HepG2 (cell line): Measurements from ENCODE around the gene POU2AF3. TPM values are rescaled to one million over a fixed set of nuclear protein-coding genes. Genes with fewer than 3 reads are reported as not detected.

Source experiments
- CCDC6 ChIP-seq: sonication (generic); formaldehyde crosslinking; IDR thresholded peaks from 2 replicates; pipeline ENCODE4 v1.8.1; 2022; ENCODE audit warnings: mild to moderate bottlenecking, missing genetic modification reagents, moderate library complexity
- EHMT2 ChIP-seq: fragments of 200-600 bp; sonication (generic); IDR thresholded peaks from 2 replicates; pipeline ENCODE4 v1.7.0; 2017; ENCODE audit warnings: antibody characterized with exemption, low read depth, low read length, borderline replicate concordance
- MAZ ChIP-seq, 2 experiments: sonication (generic) in 1 of 2; formaldehyde crosslinking in 1 of 2; IDR thresholded peaks; 2 replicates each; pipeline versions ENCODE4 v1.5.0 to v1.6.1; 2012 to 2020; ENCODE audit warnings: low read depth in 2 of 2, mild to moderate bottlenecking in 2 of 2, borderline replicate concordance in 1 of 2, improper control_type of control experiment in 1 of 2, low read length in 1 of 2, missing genetic modification reagents in 1 of 2, moderate library complexity in 1 of 2
- NFE2 ChIP-seq: sonication (generic); formaldehyde crosslinking; IDR thresholded peaks from 2 replicates; pipeline ENCODE4 v1.4.0; 2020; ENCODE audit warnings: missing genetic modification reagents
- NFIB ChIP-seq: sonication (generic); formaldehyde crosslinking; IDR thresholded peaks from 2 replicates; pipeline ENCODE4 v1.9.0; 2021; ENCODE audit warnings: missing genetic modification reagents, mild to moderate bottlenecking, borderline replicate concordance
- SALL1 ChIP-seq: sonication (generic); formaldehyde crosslinking; IDR thresholded peaks from 2 replicates; pipeline ENCODE4 v1.8.0; 2022; ENCODE audit warnings: mild to moderate bottlenecking, missing genetic modification reagents
- ZBTB42 ChIP-seq: sonication (generic); formaldehyde crosslinking; IDR thresholded peaks from 2 replicates; pipeline ENCODE4 v1.5.0; 2020; ENCODE audit warnings: mild to moderate bottlenecking, missing genetic modification reagents
- ZNF317 ChIP-seq: sonication (generic); formaldehyde crosslinking; IDR thresholded peaks from 2 replicates; pipeline ENCODE4 v1.5.0; 2020; ENCODE audit warnings: mild to moderate bottlenecking, missing genetic modification reagents
- ZNF430 ChIP-seq: sonication (generic); formaldehyde crosslinking; IDR thresholded peaks from 2 replicates; pipeline ENCODE4 v1.9.0; 2021; ENCODE audit warnings: mild to moderate bottlenecking, missing genetic modification reagents
- ZNF441 ChIP-seq: sonication (generic); formaldehyde crosslinking; IDR thresholded peaks from 2 replicates; pipeline ENCODE4 v1.7.0; 2021; ENCODE audit warnings: missing genetic modification reagents, borderline replicate concordance
- ZNF451 ChIP-seq: sonication (generic); formaldehyde crosslinking; IDR thresholded peaks from 2 replicates; pipeline ENCODE4 v1.5.0; 2020; ENCODE audit warnings: mild to moderate bottlenecking, missing genetic modification reagents
- ZNF660 ChIP-seq: sonication (generic); formaldehyde crosslinking; IDR thresholded peaks from 2 replicates; pipeline ENCODE4 v1.5.1; 2020; ENCODE audit warnings: mild to moderate bottlenecking, low read depth, missing genetic modification reagents, borderline replicate concordance
- ZSCAN31 ChIP-seq: sonication (generic); formaldehyde crosslinking; IDR thresholded peaks from 2 replicates; pipeline ENCODE4 v1.5.0; 2020; ENCODE audit warnings: low read depth, mild to moderate bottlenecking, missing genetic modification reagents
- polyA plus RNA-seq, 8 experiments: library from polyadenylated mRNA; depleted of rRNA in 3 of 8; stranded (reverse) in 7 of 8; unstranded in 1 of 8; fragments of >200 nt; fragmentation: Illumina TruSeq in 4 of 8; extraction: Trizol in 4 of 8; gene quantifications; 2 replicates each; pipeline versions ENCODE4 v1.2.1 to v1.2.3, GENCODE V29; 2011 to 2016; ENCODE audit warnings: low read depth in 4 of 8, missing spikeins in 1 of 8, mixed read lengths in 1 of 8; ENCODE audit not compliant: insufficient read depth in 1 of 8
- total RNA-seq, 5 experiments: library from RNA; depleted of rRNA; stranded (reverse); fragments of >200 nt; fragmentation: Illumina TruSeq; extraction: Trizol; gene quantifications; 2 replicates each; pipeline ENCODE4 v1.2.3, GENCODE V29; 2016; ENCODE audit warnings: low read depth in 1 of 5
- TF ChIP-seq, protein P1 (sequence below): sonication (generic); formaldehyde crosslinking; IDR thresholded peaks from 2 replicates; pipeline ENCODE4 v1.8.0; 2022; ENCODE audit warnings: mild to moderate bottlenecking, missing genetic modification reagents
- TF ChIP-seq, protein P2 (sequence below): sonication (generic); formaldehyde crosslinking; IDR thresholded peaks from 2 replicates; pipeline ENCODE4 v1.4.0; 2020; ENCODE audit warnings: mild to moderate bottlenecking, missing genetic modification reagents
- TF ChIP-seq, protein P3 (sequence below): sonication (generic); formaldehyde crosslinking; IDR thresholded peaks from 2 replicates; pipeline ENCODE4 v1.8.0; 2022; ENCODE audit warnings: mild to moderate bottlenecking, missing genetic modification reagents, moderate library complexity
- TF ChIP-seq, protein P4 (sequence below), 2 experiments: sonication (generic) in 1 of 2; formaldehyde crosslinking in 1 of 2; IDR thresholded peaks; 2 replicates each; pipeline versions ENCODE4 v1.4.0 to v1.6.1; 2018 to 2020; ENCODE audit warnings: missing genetic modification reagents in 2 of 2, borderline replicate concordance in 1 of 2, low read depth in 1 of 2, mild to moderate bottlenecking in 1 of 2, missing biosample characterization in 1 of 2
- TF ChIP-seq, protein P5 (sequence below): sonication (generic); formaldehyde crosslinking; IDR thresholded peaks from 2 replicates; pipeline ENCODE4 v1.5.0; 2020; ENCODE audit warnings: mild to moderate bottlenecking, missing genetic modification reagents

POU2AF3 gene
- total and polyA plus RNA-seq, 2 of the 13 experiments (the other 11 are each of a cell fraction or from before 2014, with no cell fraction given), result 7.8 to 71.2 TPM

DNA sequence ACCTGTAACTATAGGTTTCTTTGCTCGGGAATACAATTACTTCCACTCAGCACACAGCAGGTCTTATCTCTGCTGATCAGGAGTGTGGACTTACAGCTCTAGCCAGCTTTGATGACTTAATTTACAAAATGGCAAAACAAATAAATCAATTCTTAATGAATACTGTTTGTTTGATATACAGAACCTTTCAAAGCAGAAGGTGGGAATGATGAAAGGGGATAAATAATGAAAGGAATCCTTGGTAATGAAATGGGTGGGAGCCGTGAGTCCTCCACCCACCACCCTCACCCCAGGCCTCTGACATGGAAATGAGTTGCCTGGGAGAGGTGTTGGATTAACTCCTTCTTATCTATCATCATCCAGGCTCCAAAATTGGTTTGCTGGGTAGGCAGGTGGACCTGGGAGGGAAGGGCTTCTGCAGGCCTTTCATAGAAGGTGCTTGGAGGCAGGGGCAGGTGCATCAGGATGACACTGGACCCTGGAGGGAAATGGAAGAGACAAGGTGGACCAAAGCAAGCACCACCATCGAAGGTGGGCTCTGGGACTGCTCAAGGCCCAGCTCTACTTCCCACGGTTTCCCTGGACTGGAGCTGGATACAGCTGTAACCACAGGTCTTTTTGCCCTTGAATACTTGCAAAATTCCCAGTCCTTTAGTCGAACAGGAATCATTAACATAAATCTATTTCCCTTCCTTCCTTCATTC lies 57.8 kb downstream of the POU2AF3 start (continued):
- TF ChIP-seq ZBTB42 (no peak), ZNF660 (CRISPR knock-in tag) (no peak), NFE2 (no peak), MAZ (IDR thresholded peaks at IDR 0.05; ENCODE audit: borderline replicate concordance, low read depth, low read length) (no peak), MAZ (CRISPR knock-in tag; IDR thresholded peaks at IDR 0.05; ENCODE audit: low read depth) (no peak), ZNF430 (no peak), ZNF441 (CRISPR knock-in tag) (no peak), ZSCAN31 (CRISPR knock-in tag) (no peak), ZNF317 (CRISPR knock-in tag) (no peak), CCDC6 (CRISPR knock-in tag) (no peak), SALL1 (CRISPR knock-in tag) (no peak), ZNF451 (CRISPR knock-in tag) (no peak), NFIB (CRISPR knock-in tag) (no peak), EHMT2 (no peak)
- TF ChIP-seq, protein P1, sequence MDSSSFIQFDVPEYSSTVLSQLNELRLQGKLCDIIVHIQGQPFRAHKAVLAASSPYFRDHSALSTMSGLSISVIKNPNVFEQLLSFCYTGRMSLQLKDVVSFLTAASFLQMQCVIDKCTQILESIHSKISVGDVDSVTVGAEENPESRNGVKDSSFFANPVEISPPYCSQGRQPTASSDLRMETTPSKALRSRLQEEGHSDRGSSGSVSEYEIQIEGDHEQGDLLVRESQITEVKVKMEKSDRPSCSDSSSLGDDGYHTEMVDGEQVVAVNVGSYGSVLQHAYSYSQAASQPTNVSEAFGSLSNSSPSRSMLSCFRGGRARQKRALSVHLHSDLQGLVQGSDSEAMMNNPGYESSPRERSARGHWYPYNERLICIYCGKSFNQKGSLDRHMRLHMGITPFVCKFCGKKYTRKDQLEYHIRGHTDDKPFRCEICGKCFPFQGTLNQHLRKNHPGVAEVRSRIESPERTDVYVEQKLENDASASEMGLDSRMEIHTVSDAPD, result no peak
- TF ChIP-seq, protein P2, sequence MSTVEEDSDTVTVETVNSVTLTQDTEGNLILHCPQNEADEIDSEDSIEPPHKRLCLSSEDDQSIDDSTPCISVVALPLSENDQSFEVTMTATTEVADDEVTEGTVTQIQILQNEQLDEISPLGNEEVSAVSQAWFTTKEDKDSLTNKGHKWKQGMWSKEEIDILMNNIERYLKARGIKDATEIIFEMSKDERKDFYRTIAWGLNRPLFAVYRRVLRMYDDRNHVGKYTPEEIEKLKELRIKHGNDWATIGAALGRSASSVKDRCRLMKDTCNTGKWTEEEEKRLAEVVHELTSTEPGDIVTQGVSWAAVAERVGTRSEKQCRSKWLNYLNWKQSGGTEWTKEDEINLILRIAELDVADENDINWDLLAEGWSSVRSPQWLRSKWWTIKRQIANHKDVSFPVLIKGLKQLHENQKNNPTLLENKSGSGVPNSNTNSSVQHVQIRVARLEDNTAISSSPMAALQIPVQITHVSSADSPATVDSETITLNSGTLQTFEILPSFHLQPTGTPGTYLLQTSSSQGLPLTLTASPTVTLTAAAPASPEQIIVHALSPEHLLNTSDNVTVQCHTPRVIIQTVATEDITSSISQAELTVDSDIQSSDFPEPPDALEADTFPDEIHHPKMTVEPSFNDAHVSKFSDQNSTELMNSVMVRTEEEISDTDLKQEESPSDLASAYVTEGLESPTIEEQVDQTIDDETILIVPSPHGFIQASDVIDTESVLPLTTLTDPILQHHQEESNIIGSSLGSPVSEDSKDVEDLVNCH (CRISPR knock-in tag), result no peak
- TF ChIP-seq, protein P3, sequence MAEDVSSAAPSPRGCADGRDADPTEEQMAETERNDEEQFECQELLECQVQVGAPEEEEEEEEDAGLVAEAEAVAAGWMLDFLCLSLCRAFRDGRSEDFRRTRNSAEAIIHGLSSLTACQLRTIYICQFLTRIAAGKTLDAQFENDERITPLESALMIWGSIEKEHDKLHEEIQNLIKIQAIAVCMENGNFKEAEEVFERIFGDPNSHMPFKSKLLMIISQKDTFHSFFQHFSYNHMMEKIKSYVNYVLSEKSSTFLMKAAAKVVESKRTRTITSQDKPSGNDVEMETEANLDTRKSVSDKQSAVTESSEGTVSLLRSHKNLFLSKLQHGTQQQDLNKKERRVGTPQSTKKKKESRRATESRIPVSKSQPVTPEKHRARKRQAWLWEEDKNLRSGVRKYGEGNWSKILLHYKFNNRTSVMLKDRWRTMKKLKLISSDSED, result no peak
- TF ChIP-seq, protein P4, sequence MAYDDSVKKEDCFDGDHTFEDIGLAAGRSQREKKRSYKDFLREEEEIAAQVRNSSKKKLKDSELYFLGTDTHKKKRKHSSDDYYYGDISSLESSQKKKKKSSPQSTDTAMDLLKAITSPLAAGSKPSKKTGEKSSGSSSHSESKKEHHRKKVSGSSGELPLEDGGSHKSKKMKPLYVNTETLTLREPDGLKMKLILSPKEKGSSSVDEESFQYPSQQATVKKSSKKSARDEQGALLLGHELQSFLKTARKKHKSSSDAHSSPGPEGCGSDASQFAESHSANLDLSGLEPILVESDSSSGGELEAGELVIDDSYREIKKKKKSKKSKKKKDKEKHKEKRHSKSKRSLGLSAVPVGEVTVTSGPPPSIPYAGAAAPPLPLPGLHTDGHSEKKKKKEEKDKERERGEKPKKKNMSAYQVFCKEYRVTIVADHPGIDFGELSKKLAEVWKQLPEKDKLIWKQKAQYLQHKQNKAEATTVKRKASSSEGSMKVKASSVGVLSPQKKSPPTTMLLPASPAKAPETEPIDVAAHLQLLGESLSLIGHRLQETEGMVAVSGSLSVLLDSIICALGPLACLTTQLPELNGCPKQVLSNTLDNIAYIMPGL (CRISPR knock-in tag; IDR thresholded peaks at IDR 0.05; ENCODE audit: borderline replicate concordance in 1 of 2, low read depth in 1 of 2), result no peak
- TF ChIP-seq, protein P5, sequence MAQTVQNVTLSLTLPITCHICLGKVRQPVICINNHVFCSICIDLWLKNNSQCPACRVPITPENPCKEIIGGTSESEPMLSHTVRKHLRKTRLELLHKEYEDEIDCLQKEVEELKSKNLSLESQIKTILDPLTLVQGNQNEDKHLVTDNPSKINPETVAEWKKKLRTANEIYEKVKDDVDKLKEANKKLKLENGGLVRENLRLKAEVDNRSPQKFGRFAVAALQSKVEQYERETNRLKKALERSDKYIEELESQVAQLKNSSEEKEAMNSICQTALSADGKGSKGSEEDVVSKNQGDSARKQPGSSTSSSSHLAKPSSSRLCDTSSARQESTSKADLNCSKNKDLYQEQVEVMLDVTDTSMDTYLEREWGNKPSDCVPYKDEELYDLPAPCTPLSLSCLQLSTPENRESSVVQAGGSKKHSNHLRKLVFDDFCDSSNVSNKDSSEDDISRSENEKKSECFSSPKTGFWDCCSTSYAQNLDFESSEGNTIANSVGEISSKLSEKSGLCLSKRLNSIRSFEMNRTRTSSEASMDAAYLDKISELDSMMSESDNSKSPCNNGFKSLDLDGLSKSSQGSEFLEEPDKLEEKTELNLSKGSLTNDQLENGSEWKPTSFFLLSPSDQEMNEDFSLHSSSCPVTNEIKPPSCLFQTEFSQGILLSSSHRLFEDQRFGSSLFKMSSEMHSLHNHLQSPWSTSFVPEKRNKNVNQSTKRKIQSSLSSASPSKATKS (CRISPR knock-in tag), result no peak
